H9 (cell line): Measurements from ENCODE around the gene MGRN1. TPM values are rescaled to one million over a fixed set of nuclear protein-coding genes. Genes with fewer than 3 reads are reported as not detected.

Source experiments
- DNase-seq: peaks from one replicate; pipeline ENCODE4 v3.0.0-alpha.2; 2017
- H2AFZ ChIP-seq: one replicate; pipeline ENCODE4 v1.6.1; 2013; ENCODE audit warnings: mild to moderate bottlenecking, low read length, control low read depth, moderate library complexity
- H2AK5ac ChIP-seq: 2 replicates; pipeline ENCODE4 v1.6.1; 2013; ENCODE audit warnings: low read length, control low read depth, mixed read lengths; ENCODE audit not compliant: insufficient read length
- H2BK120ac ChIP-seq: one replicate; pipeline ENCODE4 v1.6.1; 2013; ENCODE audit warnings: low read depth, mild to moderate bottlenecking, low read length, control low read depth, inconsistent platforms; ENCODE audit not compliant: poor library complexity, severe bottlenecking
- H2BK12ac ChIP-seq: 2 replicates; pipeline ENCODE4 v1.6.1; 2013; ENCODE audit warnings: low read length, control low read depth, mixed read lengths, low read depth; ENCODE audit not compliant: insufficient read length
- H2BK15ac ChIP-seq: 2 replicates; pipeline ENCODE4 v1.6.1; 2013; ENCODE audit warnings: low read depth, low read length, control low read depth
- H2BK20ac ChIP-seq: one replicate; pipeline ENCODE4 v1.6.1; 2013; ENCODE audit warnings: low read depth, mild to moderate bottlenecking, low read length, control low read depth, inconsistent platforms; ENCODE audit not compliant: poor library complexity, severe bottlenecking
- H2BK5ac ChIP-seq: 2 replicates; pipeline ENCODE4 v1.6.1; 2013; ENCODE audit warnings: low read length, control low read depth, mixed read lengths; ENCODE audit not compliant: insufficient read length
- H3K14ac ChIP-seq: 2 replicates; pipeline ENCODE4 v1.6.1; 2013; ENCODE audit warnings: low read length, control low read depth; ENCODE audit not compliant: insufficient read depth
- H3K18ac ChIP-seq: 2 replicates; pipeline ENCODE4 v1.6.1; 2013; ENCODE audit warnings: low read depth, mild to moderate bottlenecking, mixed read lengths, low read length, control low read depth; ENCODE audit not compliant: insufficient read length
- H3K23ac ChIP-seq: 2 replicates; pipeline ENCODE4 v1.6.1; 2013; ENCODE audit warnings: low read length, control low read depth, mixed read lengths, low read depth; ENCODE audit not compliant: insufficient read length
- H3K23me2 ChIP-seq: 2 replicates; pipeline ENCODE4 v1.6.1; 2013; ENCODE audit warnings: low read depth, mild to moderate bottlenecking, mixed read lengths, low read length, control low read depth; ENCODE audit not compliant: insufficient read length, poor library complexity, severe bottlenecking
- H3K27ac ChIP-seq: 2 replicates; pipeline ENCODE4 v1.5.1; 2013; ENCODE audit warnings: low read length, control low read depth, mixed read lengths, low read depth; ENCODE audit not compliant: insufficient read length
- H3K27me3 ChIP-seq: 2 replicates; pipeline ENCODE4 v1.6.1; 2013; ENCODE audit warnings: low read length, control low read depth, inconsistent platforms; ENCODE audit not compliant: insufficient read depth
- H3K4ac ChIP-seq: 2 replicates; pipeline ENCODE4 v1.6.1; 2013; ENCODE audit warnings: low read depth, mild to moderate bottlenecking, control low read depth, inconsistent platforms, low read length, moderate library complexity
- H3K4me1 ChIP-seq: 2 replicates; pipeline ENCODE4 v1.6.1; 2013; ENCODE audit warnings: low read length, control low read depth, inconsistent platforms; ENCODE audit not compliant: insufficient read depth
- H3K4me2 ChIP-seq: 2 replicates; pipeline ENCODE4 v1.6.1; 2013; ENCODE audit warnings: low read length, control low read depth, mixed read lengths; ENCODE audit not compliant: insufficient read length, insufficient read depth
- H3K56ac ChIP-seq: 2 replicates; pipeline ENCODE4 v1.6.1; 2013; ENCODE audit warnings: low read depth, mild to moderate bottlenecking, mixed read lengths, low read length, control low read depth; ENCODE audit not compliant: insufficient read length
- H3K79me1 ChIP-seq: 2 replicates; pipeline ENCODE4 v1.6.1; 2013; ENCODE audit warnings: low read depth, mild to moderate bottlenecking, moderate library complexity, low read length, control low read depth, inconsistent platforms; ENCODE audit not compliant: insufficient read depth, poor library complexity, severe bottlenecking
- H3K79me2 ChIP-seq: 2 replicates; pipeline ENCODE4 v1.6.1; 2013; ENCODE audit warnings: low read length, control low read depth, inconsistent platforms; ENCODE audit not compliant: insufficient read depth
- H3K9ac ChIP-seq: 2 replicates; pipeline ENCODE4 v1.6.1; 2013; ENCODE audit warnings: low read length, control low read depth, mixed read lengths; ENCODE audit not compliant: insufficient read length; ENCODE audit errors: extremely low read depth
- H3K9me3 ChIP-seq: one replicate; pipeline ENCODE4 v1.6.1; 2013; ENCODE audit warnings: low read depth, low read length, inconsistent platforms; ENCODE audit not compliant: control insufficient read depth
- H3T11ph ChIP-seq: one replicate; pipeline ENCODE4 v1.6.1; 2013; ENCODE audit warnings: mild to moderate bottlenecking, low read length, control low read depth, inconsistent platforms
- H4K20me1 ChIP-seq: one replicate; pipeline ENCODE4 v1.6.1; 2013; ENCODE audit not compliant: control insufficient read depth, insufficient read length, insufficient read depth
- H4K5ac ChIP-seq: 2 replicates; pipeline ENCODE4 v1.6.1; 2013; ENCODE audit warnings: low read depth, mild to moderate bottlenecking, mixed read lengths, low read length, control low read depth; ENCODE audit not compliant: insufficient read length
- H4K8ac ChIP-seq: replicated peaks from 2 replicates; pipeline ENCODE4 v1.6.1; 2013; ENCODE audit warnings: low read length, control low read depth, mixed read lengths, low read depth; ENCODE audit not compliant: insufficient read length
- H4K91ac ChIP-seq: 2 replicates; pipeline ENCODE4 v1.6.1; 2013; ENCODE audit warnings: low read depth, mild to moderate bottlenecking, moderate library complexity, mixed read lengths, low read length, control low read depth; ENCODE audit not compliant: insufficient read length
- H3K27ac Mint-ChIP-seq, 3 experiments: 2 replicates in 2 of 3; 3 replicates in 1 of 3; pipeline ENCODE4 v1.8.0; 2020 to 2021; ENCODE audit warnings: mixed read lengths in 3 of 3, mild to moderate bottlenecking in 1 of 3, moderate library complexity in 1 of 3
- H3K27me3 Mint-ChIP-seq: 2 replicates; pipeline ENCODE4 v1.8.0; 2021; ENCODE audit warnings: low read depth, mild to moderate bottlenecking, moderate library complexity, mixed read lengths
- H3K36me3 Mint-ChIP-seq, 3 experiments: 2 replicates in 2 of 3; 3 replicates in 1 of 3; pipeline ENCODE4 v1.8.0; 2020 to 2021; ENCODE audit warnings: low read depth in 3 of 3, mixed read lengths in 3 of 3; ENCODE audit not compliant: insufficient read depth in 1 of 3
- H3K4me1 Mint-ChIP-seq, 2 experiments: 2 replicates each; pipeline ENCODE4 v1.8.0; 2020; ENCODE audit warnings: mixed read lengths in 2 of 2
- H3K4me3 Mint-ChIP-seq, 2 experiments: 2 replicates in 1 of 2; 3 replicates in 1 of 2; pipeline ENCODE4 v1.8.0; 2020 to 2021; ENCODE audit warnings: mild to moderate bottlenecking in 2 of 2, mixed read lengths in 2 of 2, moderate library complexity in 1 of 2
- H3K9me3 Mint-ChIP-seq, 2 experiments: 2 replicates in 1 of 2; 3 replicates in 1 of 2; pipeline ENCODE4 v1.8.0; 2020; ENCODE audit warnings: mild to moderate bottlenecking in 2 of 2, mixed read lengths in 2 of 2, moderate library complexity in 1 of 2
- WGBS: extraction: QIAGEN DNeasy Blood & Tissue Kit; methylation state at CpG from one replicate; pipeline ENCODE4 v1.1.7; 2013; ENCODE audit warnings: missing lambda C conversion rate, low lambda C conversion rate, mixed read lengths; ENCODE audit not compliant: insufficient read length; ENCODE audit errors: extremely low coverage; 5-methylcytosine and 5-hydroxymethylcytosine counted together
- total RNA-seq: library from RNA; stranded (reverse); gene quantifications from 2 replicates; pipeline ENCODE4 v1.2.1, GENCODE V29; 2021
- TF ChIP-seq, protein P1 (sequence below): fragments of 200-600 bp; sonication (generic); conservative IDR thresholded peaks from 3 replicates; pipeline ENCODE4 v1.8.0; 2021; ENCODE audit warnings: antibody characterized with exemption, mild to moderate bottlenecking

Gene MGRN1
- total RNA-seq, 1 experiment from 2014 or later, result 91.6 TPM

DNA sequence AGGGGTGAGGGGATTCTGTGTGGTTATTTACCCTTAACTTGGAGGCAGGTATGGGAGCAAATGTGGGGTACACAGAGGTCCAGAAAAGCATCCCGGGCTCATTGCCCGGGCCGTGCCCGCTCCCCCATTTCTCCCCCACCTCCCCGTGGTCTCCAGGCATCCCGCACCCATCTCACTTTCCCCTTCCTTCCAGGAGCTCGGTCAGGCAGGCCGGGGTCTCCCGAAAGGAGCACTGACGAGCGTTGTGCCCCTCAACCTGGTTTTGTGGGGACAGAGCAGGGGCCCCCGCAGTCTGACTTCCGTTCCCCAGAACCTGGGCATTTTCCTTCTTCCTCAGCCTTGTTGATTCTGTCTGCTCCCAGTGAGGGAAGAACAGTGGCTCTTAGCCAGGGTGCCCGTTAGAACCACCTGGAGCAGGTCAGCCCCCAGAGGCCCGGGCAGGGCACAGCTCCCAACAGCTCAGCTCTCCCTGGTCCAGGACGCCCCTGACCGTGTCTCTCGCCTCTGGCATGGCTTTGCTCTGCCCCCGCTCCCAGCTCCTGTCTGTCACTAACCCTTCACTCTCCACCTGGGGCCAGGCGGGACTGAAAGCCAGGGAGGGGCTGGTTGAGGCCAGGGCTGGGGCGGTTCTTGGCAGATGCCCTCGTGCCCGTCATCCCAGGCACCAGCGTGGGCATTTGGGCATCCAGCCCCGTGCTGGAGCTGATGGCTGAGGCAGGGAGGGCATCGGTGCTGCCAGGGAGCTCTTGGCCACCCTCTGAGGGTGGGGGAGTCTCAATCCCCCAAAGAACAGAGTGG is 56.2 kb downstream of the MGRN1 start:
- Histone ChIP-seq H3K18ac (no peak overlapping the region), H3K27ac (no peak overlapping the region), H3T11ph (no peak overlapping the region), H3K27me3 (no peaks in the 10 kb centered on the region), H3K23ac (no peak overlapping the region), H4K91ac (no peak overlapping the region), H4K5ac (no peak overlapping the region), H3K56ac (no peak overlapping the region), H3K9ac (no peak overlapping the region), H4K20me1 (no peaks in the 10 kb centered on the region), H3K14ac (no peak overlapping the region), H3K79me2 (no peaks in the 10 kb centered on the region), H3K4me2 (no peak overlapping the region), H2AFZ (no peak overlapping the region), H3K23me2 (no peaks in the 10 kb centered on the region), H3K4ac (no peak overlapping the region), H2BK12ac (no peak overlapping the region), H4K8ac (no peak overlapping the region), H3K79me1 (no peaks in the 10 kb centered on the region), H2BK20ac (no peak overlapping the region), H2BK5ac (no peak overlapping the region), H2BK120ac (no peak overlapping the region), H2BK15ac (no peak overlapping the region), H2AK5ac (no peak overlapping the region), H3K4me1 (no peaks in the 10 kb centered on the region), H3K9me3 (no peaks in the 10 kb centered on the region)
- H3K4me3 Mint-ChIP-seq, result no peak overlapping the region
- no peaks in the 10 kb centered on the region for H3K27me3 Mint-ChIP-seq
- H3K36me3 Mint-ChIP-seq, result peaks cover 2 to 33% (median 9%) of the 10 kb centered on the region in 3 experiments; a peak in 5 of 7 replicates
- H3K4me1 Mint-ChIP-seq, result peaks cover 2 to 3% of the 10 kb centered on the region in 2 experiments; a peak in 3 of 4 replicates
- H3K27ac Mint-ChIP-seq, result peak overlapping the region in 2 of 3 experiments; percentile 70 to 78; a peak in 1 of 7 replicates
- DNase-seq, result no peak
- no peaks in the 10 kb centered on the region for H3K9me3 Mint-ChIP-seq
- TF ChIP-seq, protein P1, sequence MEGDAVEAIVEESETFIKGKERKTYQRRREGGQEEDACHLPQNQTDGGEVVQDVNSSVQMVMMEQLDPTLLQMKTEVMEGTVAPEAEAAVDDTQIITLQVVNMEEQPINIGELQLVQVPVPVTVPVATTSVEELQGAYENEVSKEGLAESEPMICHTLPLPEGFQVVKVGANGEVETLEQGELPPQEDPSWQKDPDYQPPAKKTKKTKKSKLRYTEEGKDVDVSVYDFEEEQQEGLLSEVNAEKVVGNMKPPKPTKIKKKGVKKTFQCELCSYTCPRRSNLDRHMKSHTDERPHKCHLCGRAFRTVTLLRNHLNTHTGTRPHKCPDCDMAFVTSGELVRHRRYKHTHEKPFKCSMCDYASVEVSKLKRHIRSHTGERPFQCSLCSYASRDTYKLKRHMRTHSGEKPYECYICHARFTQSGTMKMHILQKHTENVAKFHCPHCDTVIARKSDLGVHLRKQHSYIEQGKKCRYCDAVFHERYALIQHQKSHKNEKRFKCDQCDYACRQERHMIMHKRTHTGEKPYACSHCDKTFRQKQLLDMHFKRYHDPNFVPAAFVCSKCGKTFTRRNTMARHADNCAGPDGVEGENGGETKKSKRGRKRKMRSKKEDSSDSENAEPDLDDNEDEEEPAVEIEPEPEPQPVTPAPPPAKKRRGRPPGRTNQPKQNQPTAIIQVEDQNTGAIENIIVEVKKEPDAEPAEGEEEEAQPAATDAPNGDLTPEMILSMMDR, result no peak
- no CpG with 5 or more reads among the region's 26 CpGs for WGBS
